A549 (cell line): ENCODE measurements around the gene FOLR3.
"Not testable (repeated sequence)": the region's sequence is repeated elsewhere in the genome, so short reads cannot be mapped to it uniquely, and the experiment has no call there.

ENCODE experiments used
- CHD2 ChIP-seq: fragments of 150-350 bp; IDR thresholded peaks from 2 replicates; pipeline ENCODE4 v1.6.1; 2014; ENCODE audit warnings: low read length; ENCODE audit not compliant: partially characterized antibody
- EP300 ChIP-seq, 2 experiments: fragments of >200 bp; sonication (Bioruptor Twin); formaldehyde crosslinking; IDR thresholded peaks; 2 replicates in 1 of 2; 3 replicates in 1 of 2; pipeline ENCODE4 v1.6.1; 2016 to 2017
- FOSL2 ChIP-seq, 2 experiments: fragments of 450-650 bp in 1 of 2; fragments of >200 bp in 1 of 2; sonication (Bioruptor Twin) in 1 of 2; formaldehyde crosslinking; IDR thresholded peaks; 2 replicates each; pipeline versions ENCODE4 v1.5.0 to v1.6.1; 2016 to 2020; ENCODE audit warnings: mild to moderate bottlenecking in 1 of 2, moderate library complexity in 1 of 2
- JUNB ChIP-seq: fragments of >200 bp; sonication (Bioruptor Twin); formaldehyde crosslinking; IDR thresholded peaks from 2 replicates; pipeline ENCODE4 v1.6.1; 2016
- PHF8 ChIP-seq: fragments of 200-600 bp; sonication (generic); IDR thresholded peaks from 2 replicates; pipeline ENCODE4 v1.6.1; 2016; ENCODE audit warnings: low read depth, mild to moderate bottlenecking, antibody characterized with exemption, moderate library complexity, borderline replicate concordance
- POLR2A ChIP-seq: IDR thresholded peaks from 2 replicates; pipeline ENCODE4 v1.6.1; 2012; ENCODE audit warnings: mild to moderate bottlenecking, low read length
- TFCP2L1 ChIP-seq: fragments of 250-450 bp; sonication (Bioruptor Pico); IDR thresholded peaks from 2 replicates; pipeline ENCODE4 v1.5.0; 2021; ENCODE audit warnings: mild to moderate bottlenecking
- TF ChIP-seq, protein P1 (sequence below): fragments of >200 bp; sonication (Bioruptor Twin); formaldehyde crosslinking; IDR thresholded peaks from 3 replicates; pipeline ENCODE4 v1.5.1; 2016
- TF ChIP-seq, protein P2 (sequence below): IDR thresholded peaks from 2 replicates; pipeline ENCODE4 v1.6.1; 2012
- TF ChIP-seq, protein P3 (sequence below): fragments of 150-350 bp; IDR thresholded peaks from 2 replicates; pipeline ENCODE4 v1.6.1; 2014; ENCODE audit warnings: low read depth, mild to moderate bottlenecking, low read length

- TF ChIP-seq CHD2; POLR2A; TFCP2L1 (CRISPR knock-in tag); FOSL2 (IDR thresholded peaks at IDR 0.05); FOSL2 (CRISPR knock-in tag; IDR thresholded peaks at IDR 0.05); EP300 (IDR thresholded peaks at IDR 0.05); JUNB; PHF8: not testable (repeated sequence)
- TF ChIP-seq, protein P1, sequence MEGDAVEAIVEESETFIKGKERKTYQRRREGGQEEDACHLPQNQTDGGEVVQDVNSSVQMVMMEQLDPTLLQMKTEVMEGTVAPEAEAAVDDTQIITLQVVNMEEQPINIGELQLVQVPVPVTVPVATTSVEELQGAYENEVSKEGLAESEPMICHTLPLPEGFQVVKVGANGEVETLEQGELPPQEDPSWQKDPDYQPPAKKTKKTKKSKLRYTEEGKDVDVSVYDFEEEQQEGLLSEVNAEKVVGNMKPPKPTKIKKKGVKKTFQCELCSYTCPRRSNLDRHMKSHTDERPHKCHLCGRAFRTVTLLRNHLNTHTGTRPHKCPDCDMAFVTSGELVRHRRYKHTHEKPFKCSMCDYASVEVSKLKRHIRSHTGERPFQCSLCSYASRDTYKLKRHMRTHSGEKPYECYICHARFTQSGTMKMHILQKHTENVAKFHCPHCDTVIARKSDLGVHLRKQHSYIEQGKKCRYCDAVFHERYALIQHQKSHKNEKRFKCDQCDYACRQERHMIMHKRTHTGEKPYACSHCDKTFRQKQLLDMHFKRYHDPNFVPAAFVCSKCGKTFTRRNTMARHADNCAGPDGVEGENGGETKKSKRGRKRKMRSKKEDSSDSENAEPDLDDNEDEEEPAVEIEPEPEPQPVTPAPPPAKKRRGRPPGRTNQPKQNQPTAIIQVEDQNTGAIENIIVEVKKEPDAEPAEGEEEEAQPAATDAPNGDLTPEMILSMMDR: not testable (repeated sequence)
- TF ChIP-seq, protein P2, sequence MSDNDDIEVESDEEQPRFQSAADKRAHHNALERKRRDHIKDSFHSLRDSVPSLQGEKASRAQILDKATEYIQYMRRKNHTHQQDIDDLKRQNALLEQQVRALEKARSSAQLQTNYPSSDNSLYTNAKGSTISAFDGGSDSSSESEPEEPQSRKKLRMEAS: not testable (repeated sequence)
- TF ChIP-seq, protein P3, sequence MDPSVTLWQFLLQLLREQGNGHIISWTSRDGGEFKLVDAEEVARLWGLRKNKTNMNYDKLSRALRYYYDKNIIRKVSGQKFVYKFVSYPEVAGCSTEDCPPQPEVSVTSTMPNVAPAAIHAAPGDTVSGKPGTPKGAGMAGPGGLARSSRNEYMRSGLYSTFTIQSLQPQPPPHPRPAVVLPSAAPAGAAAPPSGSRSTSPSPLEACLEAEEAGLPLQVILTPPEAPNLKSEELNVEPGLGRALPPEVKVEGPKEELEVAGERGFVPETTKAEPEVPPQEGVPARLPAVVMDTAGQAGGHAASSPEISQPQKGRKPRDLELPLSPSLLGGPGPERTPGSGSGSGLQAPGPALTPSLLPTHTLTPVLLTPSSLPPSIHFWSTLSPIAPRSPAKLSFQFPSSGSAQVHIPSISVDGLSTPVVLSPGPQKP: not testable (repeated sequence)
Observed at GRCh38 chr11:72153874-72154273, 18.3 kb downstream of the FOLR3 start.
